HG02678 (cell line): ENCODE measurements around the gene DYDC2.
"Not testable (repeated sequence)": the region's sequence is repeated elsewhere in the genome, so short reads cannot be mapped to it uniquely, and the experiment has no call there.

Experiments used
- ATAC-seq: cut with Tn5 transposase; IDR thresholded peaks from one replicate; pipeline ENCODE4 v1.9.1; 2021; ENCODE audit warnings: mild to moderate bottlenecking, moderate library complexity; ENCODE audit not compliant: unreplicated experiment

The DYDC2 gene, protein sequence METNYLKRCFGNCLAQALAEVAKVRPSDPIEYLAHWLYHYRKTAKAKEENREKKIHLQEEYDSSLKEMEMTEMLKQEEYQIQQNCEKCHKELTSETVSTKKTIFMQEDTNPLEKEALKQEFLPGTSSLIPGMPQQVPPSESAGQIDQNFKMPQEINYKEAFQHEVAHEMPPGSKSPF

DNA sequence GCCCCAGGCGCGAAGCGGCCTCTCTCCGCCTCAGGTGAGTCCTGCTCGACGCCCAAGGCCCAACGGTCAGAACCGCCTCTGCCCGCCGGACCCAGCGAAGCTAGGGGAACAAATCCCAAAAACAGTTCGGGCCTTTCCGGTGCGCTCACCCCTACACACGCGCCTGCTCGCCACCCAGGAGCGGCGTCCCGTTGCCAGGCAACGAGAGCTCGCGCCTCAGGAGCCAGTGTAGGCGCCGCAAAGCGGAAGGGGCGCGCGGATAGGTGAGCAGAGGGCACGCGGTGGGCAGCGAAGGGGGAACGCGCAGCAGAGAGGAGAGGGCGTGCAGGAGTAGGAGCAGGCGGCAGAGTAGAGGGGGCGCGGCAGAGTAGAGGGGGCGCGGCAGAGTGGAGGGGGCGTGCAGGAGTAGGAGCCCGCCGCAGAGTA is at the start of gene DYDC2, which contains the start of gene DYDC1:
Gene DYDC2, plus strand, starts transcription at position 219 of the 426 bp plus-strand sequence. CDS start 5,663 bp downstream, outside the sequence.
Gene DYDC1, minus strand, starts transcription at position 193 of the 426 bp plus-strand sequence. CDS start 4,154 bp downstream, outside the sequence.
- ATAC-seq: peak; percentile 85

DNA sequence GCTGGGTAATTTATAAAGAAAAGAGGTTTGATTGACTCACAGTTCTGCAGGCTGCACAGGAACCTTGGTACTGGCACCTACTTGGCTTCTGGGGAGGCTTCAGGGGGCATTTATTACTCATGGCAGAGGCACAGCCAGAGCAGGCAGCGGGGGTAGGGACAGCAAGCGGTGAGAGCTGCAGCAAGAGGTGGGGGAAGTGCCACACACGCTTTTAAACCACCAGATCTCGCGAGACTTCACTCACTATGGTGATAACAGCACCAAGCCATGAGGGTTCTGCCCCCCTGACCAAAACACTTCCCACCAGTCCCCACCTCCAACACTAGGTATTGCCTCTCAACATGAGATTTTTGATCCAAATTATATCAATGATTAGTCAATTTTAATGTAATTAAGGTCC is 43.1 kb upstream of the DYDC2 start:
- no peak for ATAC-seq

DNA sequence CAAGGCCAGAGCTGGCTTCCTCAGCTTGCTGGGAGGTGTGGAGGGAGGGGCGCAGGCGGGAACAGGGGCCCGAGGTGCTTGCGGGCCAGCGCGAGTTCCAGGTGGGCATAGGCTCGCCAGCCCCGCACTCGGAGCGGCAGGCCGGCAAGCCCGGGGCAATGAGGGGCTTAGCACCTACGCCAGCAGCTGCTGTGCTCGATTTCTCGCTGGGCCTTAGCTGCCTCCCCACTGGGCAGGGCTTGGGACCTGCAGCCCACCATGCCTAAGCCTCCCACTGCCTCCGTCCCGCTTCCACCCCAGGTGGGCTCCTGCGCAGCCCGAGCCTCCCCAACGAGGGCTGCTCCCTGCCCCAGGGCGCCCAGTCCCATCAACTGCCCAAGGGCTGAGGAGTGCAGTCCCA is 41.2 kb upstream of the DYDC2 start:
- ATAC-seq: no peak

DNA sequence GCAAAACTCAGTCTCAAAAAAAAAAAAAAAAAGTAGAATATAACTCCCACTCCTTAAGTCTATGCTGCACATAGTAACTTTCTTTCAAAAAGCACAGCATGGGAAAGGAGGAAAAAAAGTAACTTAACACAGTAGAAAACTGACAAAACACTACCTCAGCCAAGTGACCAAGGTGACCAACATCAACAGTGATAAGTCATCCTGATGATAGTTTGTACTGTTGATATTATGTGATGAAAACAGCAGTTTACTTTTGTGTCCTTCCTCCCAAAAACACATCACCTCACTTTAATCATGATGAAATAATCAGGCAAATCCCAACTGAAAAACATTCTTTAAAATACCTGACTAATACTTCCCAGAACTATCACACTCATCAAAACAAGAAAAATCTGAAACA is 37.8 kb upstream of the DYDC2 start:
- ATAC-seq: no peak

DNA sequence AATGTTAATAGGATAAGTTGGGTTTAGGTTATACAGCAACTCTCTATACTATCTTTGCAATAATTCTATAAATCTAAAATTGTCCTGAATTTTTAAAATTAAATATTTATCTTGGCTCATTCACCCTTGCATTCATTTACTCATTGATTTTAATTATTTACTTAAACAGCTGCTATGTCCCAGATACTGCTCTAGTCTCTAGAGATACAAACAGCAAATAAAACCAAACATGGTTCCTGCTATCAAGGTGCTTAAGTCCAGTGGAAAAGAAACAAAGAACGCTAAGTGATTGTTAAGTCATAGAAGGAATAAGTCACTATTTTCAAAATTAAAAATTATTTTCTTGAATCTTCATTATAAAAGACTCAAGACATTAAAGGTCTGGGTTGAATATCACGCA is 37.3 kb upstream of the DYDC2 start:
- ATAC-seq: no peak

DNA sequence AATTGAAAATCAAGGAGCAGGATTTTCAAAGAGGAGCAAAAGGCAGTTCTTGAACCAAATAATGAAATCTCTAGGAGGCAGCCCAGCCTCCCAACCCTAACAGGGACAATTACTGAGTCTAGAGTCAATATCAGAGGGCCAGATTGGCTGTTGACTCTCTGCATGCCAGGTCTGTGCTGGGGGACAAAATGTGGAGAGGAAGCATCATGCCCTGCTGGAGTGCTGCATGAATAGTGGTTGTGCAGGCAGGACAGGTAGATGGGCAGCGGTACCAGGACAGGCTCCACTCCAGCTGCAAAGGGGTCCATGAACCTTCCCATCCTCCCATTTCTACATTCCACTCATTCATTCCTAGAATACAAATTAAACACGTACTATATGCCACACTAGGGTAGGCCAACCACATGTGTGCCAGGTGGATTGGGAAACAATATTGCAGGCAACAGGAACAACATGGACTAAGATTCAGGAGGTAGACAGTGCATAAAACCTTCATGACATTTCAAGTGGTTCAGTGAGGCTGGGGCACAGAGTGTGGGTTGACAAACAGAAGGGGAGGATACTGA is 36.8 kb upstream of the DYDC2 start:
- ATAC-seq: no peak

DNA sequence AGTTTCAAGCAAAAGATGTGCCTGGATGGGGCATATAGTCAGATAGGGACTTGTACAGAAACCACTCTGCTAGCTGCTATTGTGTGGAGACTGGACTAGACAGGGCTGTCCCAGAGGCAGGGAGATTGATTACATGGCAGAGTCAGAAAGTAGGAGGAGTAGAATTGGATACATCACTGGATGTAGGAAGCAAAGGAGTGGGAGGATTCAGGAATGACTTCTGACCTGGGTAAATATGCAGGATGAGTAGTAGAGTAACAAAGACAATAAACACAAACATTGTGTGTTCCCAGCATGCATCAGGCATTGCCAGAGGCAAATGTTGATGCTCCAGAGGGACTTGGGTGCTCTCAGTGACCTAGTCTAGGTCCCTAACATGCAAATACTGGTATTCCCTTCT is 36.2 kb upstream of the DYDC2 start:
- no peak for ATAC-seq

DNA sequence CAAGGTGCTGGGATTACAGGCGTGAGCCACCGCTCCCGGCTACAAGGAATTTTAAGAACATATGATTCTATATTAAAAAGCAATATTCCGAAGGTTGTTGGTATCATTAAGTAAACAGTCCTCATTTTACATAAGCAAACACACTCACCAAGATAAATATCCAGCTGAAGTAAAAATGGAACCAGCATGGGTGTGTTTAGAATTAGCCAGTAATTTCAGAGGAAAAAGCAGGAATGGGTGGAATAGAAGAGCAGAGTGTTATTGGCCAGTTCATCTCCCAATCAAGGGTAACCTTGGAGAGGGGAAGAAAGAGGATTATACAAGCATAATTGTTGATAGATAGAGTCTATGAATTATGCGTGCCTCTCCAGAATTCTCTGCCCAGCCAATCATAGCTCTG is 35.4 kb upstream of the DYDC2 start:
- no peak for ATAC-seq

DNA sequence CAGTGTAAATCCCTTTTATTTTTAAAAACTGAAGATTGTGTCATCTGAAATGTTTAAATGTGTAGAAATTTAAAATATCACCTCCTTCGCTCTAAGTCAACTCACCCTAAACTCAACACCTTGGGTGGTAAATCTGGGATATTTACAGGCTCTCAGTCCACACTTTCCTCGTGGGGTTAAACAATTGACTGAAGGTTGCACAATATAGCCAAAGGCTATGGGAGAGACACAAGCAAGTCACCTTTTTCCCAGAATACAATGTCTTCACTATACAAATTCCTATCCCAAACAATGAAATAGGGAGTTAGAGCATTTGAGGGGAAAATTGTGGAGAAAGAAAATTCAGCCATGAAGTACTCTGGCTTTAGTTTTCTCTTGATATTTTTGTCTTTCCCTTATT is 34.4 kb upstream of the DYDC2 start:
- ATAC-seq: no peak

DNA sequence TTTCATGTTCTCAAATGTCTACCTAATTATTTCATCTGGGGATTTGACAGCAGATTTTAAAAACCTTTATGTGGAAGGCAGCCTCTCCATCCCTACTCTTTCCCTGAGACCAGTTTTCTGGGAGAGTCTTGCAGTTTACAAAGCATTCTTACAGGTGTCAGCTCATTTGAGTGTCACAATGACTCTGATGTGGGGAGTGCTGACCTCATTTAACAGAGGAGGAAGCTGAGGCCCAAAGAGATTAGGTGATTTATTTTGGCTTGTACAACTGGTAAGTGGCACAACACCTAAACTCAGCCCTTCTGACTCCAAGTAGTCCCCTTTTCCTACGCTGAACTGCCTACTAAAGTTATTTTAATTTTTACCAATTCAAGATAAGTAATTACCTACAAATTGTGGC is 33.9 kb upstream of the DYDC2 start:
- ATAC-seq: no peak

DNA sequence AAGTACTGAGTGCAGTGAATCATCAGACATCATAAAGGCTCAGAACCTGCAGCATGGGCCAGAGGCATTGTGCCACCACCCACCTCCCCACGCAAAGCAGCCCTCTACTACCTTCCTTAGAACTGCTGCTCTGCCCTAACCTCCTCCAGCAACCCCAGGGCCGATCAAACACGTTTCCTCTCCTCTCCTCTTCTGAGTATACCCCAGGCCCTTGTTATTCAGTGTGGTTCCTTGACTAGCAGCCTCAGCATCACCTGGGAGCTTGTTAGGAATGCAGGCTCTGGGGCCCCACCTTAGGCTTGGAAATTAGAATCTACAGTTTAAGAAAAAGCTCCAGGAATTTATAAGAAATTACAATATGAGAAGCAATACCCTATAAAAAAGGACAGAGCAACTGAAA is 33.3 kb upstream of the DYDC2 start:
- ATAC-seq: no peak

DNA sequence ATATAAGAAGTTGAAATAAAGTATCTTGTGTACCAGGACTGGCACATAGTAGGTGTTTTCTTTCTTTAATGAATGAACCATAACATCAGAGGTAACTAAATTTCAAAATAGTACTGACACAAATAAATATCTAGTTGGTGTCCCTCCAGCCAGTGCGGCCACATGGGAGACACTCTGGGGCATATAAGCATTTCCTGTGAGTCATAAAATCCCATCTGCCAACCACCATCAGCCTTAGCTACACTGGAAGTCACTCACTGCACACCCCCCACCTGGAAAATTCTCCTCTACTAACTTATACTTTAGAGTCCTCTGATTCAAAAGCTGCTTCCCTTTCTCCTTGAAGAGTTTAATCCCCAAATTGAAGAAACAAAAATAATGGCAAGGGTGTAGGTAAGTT is 32.5 kb upstream of the DYDC2 start:
- no peak for ATAC-seq

DNA sequence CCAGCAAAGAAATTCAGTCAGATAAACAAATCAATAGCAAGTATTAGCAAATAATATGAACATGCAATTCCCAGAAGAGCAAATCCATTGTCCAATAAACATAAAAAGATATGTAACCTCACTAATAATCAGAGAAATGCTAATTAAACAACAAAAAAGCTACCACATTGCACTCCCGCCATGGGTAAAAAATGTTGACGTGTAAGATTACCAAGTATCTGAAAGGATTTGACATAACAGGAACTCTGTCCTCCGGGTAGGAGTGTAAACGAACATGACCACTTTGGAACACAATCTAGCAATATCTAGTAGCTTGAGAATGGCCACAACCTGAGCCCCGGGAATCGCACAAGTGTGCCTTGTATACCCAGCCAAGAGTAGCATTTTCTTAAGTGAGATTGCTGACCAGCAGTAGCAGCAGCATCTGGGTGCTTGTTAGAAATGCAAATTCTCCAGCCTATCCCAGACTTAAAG is 31.7 kb upstream of the DYDC2 start:
- ATAC-seq: no peak

DNA sequence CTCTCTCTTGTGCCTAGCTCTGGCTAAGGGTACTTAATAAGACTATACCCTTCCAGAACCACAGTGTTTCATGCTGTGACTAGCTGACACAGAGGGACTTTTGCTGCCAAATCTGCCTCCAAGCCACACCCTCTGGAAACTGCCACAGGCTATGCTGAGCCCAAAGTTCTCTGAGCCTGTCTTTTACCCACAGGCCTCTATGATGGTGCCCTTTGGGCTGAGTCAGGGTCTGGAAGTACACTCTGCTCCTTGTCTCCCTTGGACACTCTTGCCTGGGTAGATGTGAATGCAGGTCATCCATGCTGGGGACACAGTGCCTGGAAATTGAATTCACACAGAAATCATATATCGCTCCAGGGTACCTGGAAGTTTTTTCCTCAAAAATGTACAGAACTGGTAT is 22.6 kb upstream of the DYDC2 start:
- no peak for ATAC-seq

DNA sequence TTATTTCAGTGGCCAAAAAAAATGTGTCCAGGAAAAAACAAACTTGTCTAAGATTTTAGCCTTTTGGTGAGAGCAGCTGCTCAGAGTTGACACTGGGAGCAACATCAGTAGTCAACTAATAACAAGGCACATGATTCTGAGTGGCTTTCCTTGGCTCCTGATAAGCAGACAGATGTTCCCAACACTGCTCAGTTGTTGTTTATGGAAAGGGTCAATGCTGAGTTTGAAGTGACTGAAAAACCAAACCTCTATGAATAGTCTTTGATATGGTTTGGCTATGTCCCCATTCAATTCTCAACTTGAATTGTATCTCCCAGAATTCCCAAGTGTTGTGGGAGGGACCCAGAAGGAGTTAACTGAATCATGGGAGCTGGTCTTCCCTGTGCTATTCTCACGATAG is 12.3 kb upstream of the DYDC2 start:
- ATAC-seq: no peak

DNA sequence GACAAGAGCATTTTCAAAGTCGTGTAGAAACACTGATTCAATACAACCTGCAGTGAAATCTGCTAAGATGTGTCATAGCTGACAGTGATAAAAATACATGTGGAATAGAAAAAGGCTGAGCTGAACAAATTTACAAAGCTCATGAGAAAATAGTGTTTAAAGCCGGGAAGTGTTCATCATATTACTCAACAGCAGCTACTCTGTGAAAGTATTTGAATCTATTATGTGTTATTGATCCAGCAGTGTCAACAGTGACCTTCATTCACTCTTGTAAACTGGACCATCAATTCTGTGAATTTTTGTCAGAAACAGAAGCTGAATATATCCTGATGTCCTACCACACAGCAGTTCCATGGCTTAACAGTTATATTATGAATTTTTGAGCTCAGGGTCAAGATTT is 11.7 kb upstream of the DYDC2 start:
- no peak for ATAC-seq

DNA sequence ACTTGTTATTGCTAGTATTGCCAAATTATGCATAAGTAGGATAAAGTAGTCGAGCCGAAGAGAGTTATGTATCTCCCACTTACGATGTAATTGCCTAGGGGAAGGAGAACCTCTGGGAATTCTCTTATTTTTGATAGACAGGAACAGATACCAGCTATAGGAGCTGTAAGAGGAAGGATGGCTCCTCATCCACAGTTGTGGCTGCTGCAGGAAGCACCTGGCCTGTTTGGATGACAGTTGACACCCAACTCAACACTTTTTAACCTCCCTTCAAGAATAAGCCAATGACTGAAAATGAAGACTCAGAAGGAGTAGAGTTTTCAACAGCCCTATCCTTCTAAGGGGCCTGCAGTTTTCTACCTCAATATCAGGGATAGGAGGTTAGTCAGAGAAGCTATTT is 6.3 kb upstream of the DYDC2 start:
- ATAC-seq: no peak

DNA sequence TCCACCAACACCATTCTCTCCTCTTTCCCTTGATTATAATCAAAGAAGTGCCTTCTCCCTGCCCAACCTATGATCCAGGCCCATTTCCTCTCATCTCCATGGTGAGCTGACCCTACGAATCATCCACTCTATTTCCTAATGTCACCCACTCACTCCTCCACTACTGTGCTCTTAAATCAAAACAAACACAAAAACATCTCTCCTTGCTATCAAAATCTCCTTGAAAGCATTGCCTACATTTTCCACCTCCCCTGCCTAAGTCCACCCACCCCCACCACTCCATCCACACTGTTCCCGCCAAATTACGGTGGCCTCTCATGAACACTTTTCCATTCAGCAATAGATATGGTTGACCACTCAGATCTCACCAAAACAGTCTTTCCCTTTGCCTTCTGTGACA is 5.4 kb upstream of the DYDC2 start:
- ATAC-seq: no peak

DNA sequence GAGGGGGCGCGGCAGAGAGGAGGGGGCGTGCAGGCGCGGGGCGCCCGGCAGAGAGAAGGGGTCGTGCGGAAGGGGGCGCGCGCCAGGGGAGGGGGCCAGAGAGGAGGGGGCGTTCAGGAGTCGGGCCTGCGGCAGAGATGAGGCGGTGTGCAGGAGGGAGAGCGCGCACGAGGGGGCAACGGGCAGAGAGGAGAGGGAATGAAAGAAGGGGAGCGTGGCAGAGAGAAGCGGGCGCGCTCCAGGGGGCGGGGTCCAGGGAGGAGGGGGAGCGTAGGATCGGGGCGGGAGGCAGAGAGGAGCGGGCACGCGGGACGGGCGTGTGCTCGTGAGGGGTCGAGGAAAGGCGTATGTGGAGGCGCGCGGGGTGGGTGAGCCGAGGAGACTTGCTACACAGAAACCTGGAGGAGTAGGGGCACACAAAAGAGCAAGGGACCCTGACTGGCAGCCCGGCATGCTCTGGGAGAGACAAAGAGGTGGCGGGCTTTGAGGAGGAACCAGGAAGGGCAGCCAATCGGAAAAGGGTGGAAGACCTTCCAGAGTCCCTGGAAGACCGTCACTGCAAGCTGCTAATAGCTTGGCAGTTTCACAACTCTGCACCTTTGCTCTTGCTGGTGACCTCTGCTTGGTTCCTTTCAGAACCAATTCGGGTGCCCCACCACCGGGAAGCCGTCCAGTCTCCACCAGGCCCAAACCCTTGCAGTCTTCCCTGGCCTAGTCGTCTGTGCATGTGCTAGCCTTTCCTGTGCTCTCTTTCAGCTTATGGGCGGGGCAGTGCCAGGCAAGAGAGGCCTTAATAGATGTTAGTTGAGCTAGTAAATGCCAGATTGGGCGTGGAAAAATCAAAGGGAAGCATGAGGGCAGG is 639 bp downstream of the DYDC2 start:
- ATAC-seq: no peak

DNA sequence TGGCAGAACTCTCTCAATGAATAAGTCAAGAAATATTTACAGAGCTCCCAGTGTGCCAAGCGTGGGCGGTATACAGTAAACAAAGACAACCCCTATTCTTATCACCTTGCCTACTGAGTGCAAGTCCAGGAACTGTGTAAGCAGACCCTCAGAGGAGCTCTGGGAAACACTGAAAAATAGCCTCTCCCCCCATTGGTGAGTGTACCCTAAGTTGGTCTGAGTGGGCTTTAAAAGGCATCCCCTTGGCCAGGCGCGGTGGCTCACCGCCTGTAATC is 1.2 kb downstream of the DYDC2 start:
- ATAC-seq: no peak

DNA sequence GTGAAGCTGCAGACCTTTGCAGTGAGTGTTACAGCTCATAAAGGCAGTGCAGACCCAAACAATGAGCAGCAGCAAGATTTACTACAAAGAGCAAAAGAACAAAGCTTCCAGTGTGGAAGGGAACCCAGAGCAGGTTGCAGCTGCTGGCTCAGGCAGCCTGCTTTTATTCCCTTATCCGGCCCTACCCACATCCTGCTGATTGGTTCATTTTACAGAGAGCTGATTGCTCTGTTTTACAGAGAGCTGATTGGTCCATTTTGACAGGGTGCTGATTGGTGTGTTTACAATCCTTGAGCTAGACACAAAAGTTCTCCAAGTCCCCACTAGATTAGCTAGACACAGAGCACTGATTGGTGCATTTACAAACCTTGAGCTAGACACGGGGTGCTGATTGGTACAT is 2.3 kb downstream of the DYDC2 start:
- not testable (repeated sequence) for ATAC-seq

DNA sequence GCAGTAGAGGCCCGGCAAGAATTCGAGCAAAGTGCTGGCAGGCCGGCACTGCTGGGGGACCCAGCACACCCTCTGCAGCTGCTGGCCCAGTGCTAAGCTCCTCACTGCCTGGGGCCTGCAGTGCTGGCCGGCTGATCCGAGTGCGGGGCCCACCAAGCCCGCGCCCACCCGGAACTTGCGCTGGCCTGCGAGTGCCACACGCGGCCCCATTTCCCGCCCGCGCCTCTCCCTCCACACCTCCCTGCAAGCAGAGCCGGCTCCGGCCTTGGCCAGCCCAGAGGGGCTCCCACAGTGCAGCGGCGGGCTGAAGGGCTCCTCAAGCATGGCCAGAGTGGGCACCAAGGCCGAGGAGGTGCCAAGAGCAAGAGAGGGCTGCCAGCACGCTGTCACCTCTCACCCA is 3.1 kb downstream of the DYDC2 start:
- ATAC-seq: no peak
